ENCODE data around the gene ADAMTS16. TPM values are rescaled to one million over a fixed set of nuclear protein-coding genes. Genes with fewer than 3 reads are reported as not detected.

The ADAMTS16 gene
- total and polyA plus RNA-seq, 10 donors = not detected

DNA sequence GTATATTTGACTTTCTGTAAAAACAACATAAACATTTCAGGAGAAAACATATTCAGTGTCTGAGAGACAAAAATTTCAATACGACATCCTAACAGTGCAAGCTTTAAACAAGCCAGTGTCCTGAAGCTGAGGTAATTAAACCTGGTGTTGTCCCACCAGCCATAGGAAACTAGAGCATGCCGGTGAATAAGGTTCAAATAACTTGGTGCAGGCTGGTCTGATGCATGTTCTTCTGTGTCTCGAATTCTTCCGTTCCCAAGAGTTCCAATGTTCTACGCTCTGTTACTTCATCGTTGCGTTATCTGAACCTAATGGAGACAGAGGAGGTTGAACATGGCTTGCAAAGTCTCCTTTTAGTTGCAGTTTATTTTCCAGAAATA, 48.9 kb downstream of the ADAMTS16 start:
- Histone ChIP-seq H3K27me3 (replicated peaks in 1 of 7) (peaks cover 0 to 6% (median 0%) of the 10 kb centered on the region in 7 donors), H3K4me1 (peaks cover 0 to 4% (median 0%) of the 10 kb centered on the region in 6 donors), H3K27ac (no peak overlapping the region), H3K4me3 (no peak overlapping the region), H3K36me3 (no peaks in the 10 kb centered on the region), H3K9me3 (no peaks in the 10 kb centered on the region)
- no peak for TF ChIP-seq POLR2AphosphoS5 (IDR thresholded peaks at IDR 0.05)
- TF ChIP-seq, protein P1, sequence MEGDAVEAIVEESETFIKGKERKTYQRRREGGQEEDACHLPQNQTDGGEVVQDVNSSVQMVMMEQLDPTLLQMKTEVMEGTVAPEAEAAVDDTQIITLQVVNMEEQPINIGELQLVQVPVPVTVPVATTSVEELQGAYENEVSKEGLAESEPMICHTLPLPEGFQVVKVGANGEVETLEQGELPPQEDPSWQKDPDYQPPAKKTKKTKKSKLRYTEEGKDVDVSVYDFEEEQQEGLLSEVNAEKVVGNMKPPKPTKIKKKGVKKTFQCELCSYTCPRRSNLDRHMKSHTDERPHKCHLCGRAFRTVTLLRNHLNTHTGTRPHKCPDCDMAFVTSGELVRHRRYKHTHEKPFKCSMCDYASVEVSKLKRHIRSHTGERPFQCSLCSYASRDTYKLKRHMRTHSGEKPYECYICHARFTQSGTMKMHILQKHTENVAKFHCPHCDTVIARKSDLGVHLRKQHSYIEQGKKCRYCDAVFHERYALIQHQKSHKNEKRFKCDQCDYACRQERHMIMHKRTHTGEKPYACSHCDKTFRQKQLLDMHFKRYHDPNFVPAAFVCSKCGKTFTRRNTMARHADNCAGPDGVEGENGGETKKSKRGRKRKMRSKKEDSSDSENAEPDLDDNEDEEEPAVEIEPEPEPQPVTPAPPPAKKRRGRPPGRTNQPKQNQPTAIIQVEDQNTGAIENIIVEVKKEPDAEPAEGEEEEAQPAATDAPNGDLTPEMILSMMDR (IDR thresholded peaks at IDR 0.05 in 8 of 11, conservative IDR thresholded peaks at IDR 0.05 in 3 of 11) = no peak
- no peak for TF ChIP-seq POLR2A (IDR thresholded peaks at IDR 0.05)
- DNase-seq = no peak
- intact Hi-C loops (cut with DNase I; ENCODE audit: low total_unique reads) = no loop called here
- WGBS, 5 donors = 91 to 96% (median 95%) methylated on average over 7 of the region's 7 CpGs

DNA sequence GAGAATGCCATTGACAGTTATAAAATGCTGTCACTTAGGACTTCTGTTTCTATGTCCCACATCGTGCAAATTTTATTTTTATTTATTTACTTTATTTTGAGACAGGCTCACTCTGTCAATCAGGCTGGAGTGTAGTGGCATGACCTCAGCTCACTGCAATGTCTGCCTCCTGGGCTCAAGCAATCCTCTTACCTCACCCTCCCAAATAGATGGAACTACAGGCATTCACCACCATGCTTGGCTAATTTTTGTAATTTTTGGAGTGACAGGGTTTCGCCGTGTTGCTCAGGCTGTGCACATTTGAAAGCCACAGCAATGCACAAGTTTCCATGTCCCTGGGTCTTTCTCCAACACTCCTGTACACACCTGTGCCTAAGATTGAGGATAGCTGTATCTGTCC, 51.8 kb downstream of the ADAMTS16 start:
- H3K9me3 ChIP-seq = no peaks in the 10 kb centered on the region
- no peak for DNase-seq
- intact Hi-C loops (cut with DNase I; ENCODE audit: low total_unique reads) = no loop called here
- no peak overlapping the region for H3K4me3 ChIP-seq
- no peaks in the 10 kb centered on the region for H3K27me3 ChIP-seq (replicated peaks in 1 of 7)
- peaks cover 0 to 4% (median 0%) of the 10 kb centered on the region in 6 donors for H3K4me1 ChIP-seq
- 90 to 98% (median 93%) methylated on average over 3 of the region's 3 CpGs for WGBS, 5 donors
- H3K36me3 ChIP-seq = no peaks in the 10 kb centered on the region
- TF ChIP-seq POLR2AphosphoS5 (IDR thresholded peaks at IDR 0.05) (no peak), POLR2A (IDR thresholded peaks at IDR 0.05) (no peak)
- TF ChIP-seq, protein P1 (IDR thresholded peaks at IDR 0.05 in 8 of 11, conservative IDR thresholded peaks at IDR 0.05 in 3 of 11) = no peak
- H3K27ac ChIP-seq = no peak overlapping the region

DNA sequence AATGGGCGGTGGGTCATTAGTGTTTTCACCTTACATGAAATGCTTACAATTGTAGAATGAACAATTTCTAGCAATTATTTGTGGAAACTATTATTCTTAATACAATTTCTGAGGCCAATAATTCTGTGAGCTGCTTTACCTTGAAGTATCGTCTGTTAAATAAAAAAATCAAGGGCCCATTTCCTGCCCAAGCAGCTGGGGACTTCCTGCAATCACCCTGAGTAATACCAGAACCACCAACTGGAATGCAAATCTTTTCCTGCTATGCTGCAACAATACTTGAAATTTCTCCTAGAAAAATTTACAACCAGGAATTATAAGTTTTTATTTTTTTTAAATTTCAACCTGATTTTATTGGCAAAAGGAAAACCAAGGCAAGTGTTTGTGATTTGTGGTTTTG, 52.6 kb downstream of the ADAMTS16 start:
- Histone ChIP-seq H3K9me3 (no peaks in the 10 kb centered on the region), H3K27me3 (replicated peaks in 1 of 7) (no peaks in the 10 kb centered on the region), H3K4me1 (peaks cover 0 to 4% (median 0%) of the 10 kb centered on the region in 6 donors), H3K27ac (no peak overlapping the region), H3K4me3 (no peak overlapping the region), H3K36me3 (no peaks in the 10 kb centered on the region)
- TF ChIP-seq POLR2AphosphoS5 (IDR thresholded peaks at IDR 0.05) (no peak), POLR2A (IDR thresholded peaks at IDR 0.05) (no peak)
- TF ChIP-seq, protein P1 (IDR thresholded peaks at IDR 0.05 in 8 of 11, conservative IDR thresholded peaks at IDR 0.05 in 3 of 11) = no peak
- DNase-seq = no peak
- intact Hi-C loops (cut with DNase I; ENCODE audit: low total_unique reads) = no loop called here
- 42 to 55% (median 47%) methylated on average over 2 of the region's 2 CpGs for WGBS, 5 donors

DNA sequence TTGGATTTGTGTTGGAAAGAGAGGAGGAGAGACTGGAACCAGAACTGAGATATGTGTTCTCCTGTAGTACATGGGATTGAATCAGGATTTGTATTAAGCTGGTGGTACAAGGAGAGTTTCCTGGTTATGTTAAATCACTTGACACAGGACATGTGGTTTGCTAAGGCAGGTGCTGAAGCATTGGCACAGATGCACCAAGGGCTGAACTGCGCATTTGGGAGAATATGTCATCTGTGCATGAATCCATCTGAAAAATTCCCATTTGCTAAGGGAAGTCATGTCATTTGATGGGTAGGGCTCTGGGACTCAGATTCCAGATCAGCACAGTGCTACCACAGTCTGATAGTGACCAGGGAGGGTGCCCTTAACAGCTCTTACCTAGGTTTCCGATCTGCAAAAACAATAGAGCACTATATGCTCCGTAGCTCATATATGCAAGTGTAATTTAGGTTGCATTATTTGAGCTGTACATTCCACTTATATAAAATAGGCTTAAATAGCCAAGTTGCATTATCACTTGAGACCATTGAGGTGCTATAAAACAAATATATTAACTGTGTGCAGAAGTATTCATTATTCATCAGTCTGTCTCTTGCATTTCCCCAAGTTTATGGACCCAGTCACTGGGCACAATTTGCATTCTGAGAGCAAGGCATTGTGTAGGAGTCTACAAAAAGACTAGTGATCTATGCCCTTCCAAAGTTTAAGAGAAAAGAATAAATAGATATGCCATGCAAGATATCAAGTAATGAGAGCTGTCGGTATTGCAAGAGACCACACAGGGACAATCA, 55.2 kb downstream of the ADAMTS16 start:
- 87 to 95% (median 93%) methylated on average over 4 of the region's 4 CpGs for WGBS, 5 donors
- intact Hi-C loops (cut with DNase I; ENCODE audit: low total_unique reads) = no loop called here

More for the DNA sequence above, 55.2 kb downstream of the ADAMTS16 start:
- TF ChIP-seq, protein P1 (IDR thresholded peaks at IDR 0.05 in 8 of 11, conservative IDR thresholded peaks at IDR 0.05 in 3 of 11) = no peak
- no peak for TF ChIP-seq POLR2A (IDR thresholded peaks at IDR 0.05)
- no peak for TF ChIP-seq POLR2AphosphoS5 (IDR thresholded peaks at IDR 0.05)
- no peak overlapping the region for H3K27ac ChIP-seq
- H3K9me3 ChIP-seq = no peaks in the 10 kb centered on the region
- no peaks in the 10 kb centered on the region for H3K36me3 ChIP-seq
- H3K27me3 ChIP-seq (replicated peaks in 1 of 7) = no peaks in the 10 kb centered on the region
- no peak for DNase-seq
- H3K4me1 ChIP-seq = peaks cover 0 to 4% (median 0%) of the 10 kb centered on the region in 6 donors
- H3K4me3 ChIP-seq = no peak overlapping the region
